Skin of body (tissue), 2 donors: ENCODE results near the gene SQSTM1. TPM values are rescaled to one million over a fixed set of nuclear protein-coding genes. Genes with fewer than 3 reads are reported as not detected.

Source experiments
- small RNA-seq: library from RNA; depleted of rRNA; stranded (forward); fragments of <200 nt; gene quantifications from one replicate; pipeline ENCODE3, GENCODE V24; 2014; ENCODE audit warnings: low replicate concordance
- total RNA-seq: library from RNA; depleted of rRNA; stranded (reverse); fragments of >200 nt; gene quantifications from one replicate; pipeline ENCODE4 v1.2.3, GENCODE V29; 2014

The SQSTM1 gene
- total RNA-seq, 1 donor from 2014 or later: 90.7 TPM

Small RNA genes within 50 kb of the gene (small RNA-seq; reads per million reads assigned to genes)
- gene MIR1229: not detected
- gene RF00019: not detected

Other genes starting within 250 kb of the SQSTM1 start
- gene HNRNPH1, start 197.2 kb upstream of the SQSTM1 start, total RNA-seq: 851 TPM
- not detected for gene CBY3, start 139.9 kb upstream of the SQSTM1 start, total RNA-seq
- 263 TPM for gene CANX, start 121.9 kb upstream of the SQSTM1 start, total RNA-seq
- 14.9 TPM for gene MAML1, start 88.1 kb upstream of the SQSTM1 start, total RNA-seq
- gene LTC4S, start 26.9 kb upstream of the SQSTM1 start, total RNA-seq: 1.5 TPM
- gene MGAT4B, start 14.0 kb upstream of the SQSTM1 start, total RNA-seq: 44.9 TPM
- gene MRNIP, start 37.9 kb downstream of the SQSTM1 start, total RNA-seq: 25.7 TPM
- gene TBC1D9B, start 87.0 kb downstream of the SQSTM1 start, total RNA-seq: 45.2 TPM